ENCODE data around the gene NFYC.

GRCh38 chr1:40738831-40739230 is 47.3 kb downstream of the NFYC start:
- no peak for TF ChIP-seq POLR2AphosphoS5 (IDR thresholded peaks at IDR 0.05; ENCODE audit: borderline replicate concordance, low read depth, low read length)
- TF ChIP-seq EZH2 (IDR thresholded peaks at IDR 0.05): no peak
